HG03066 (cell line): ENCODE measurements around the gene EFNA1.
A peak's percentile ranks its signal among the peaks of the same experiment; 100 is the strongest.

ENCODE experiments used
- ATAC-seq: cut with Tn5 transposase; IDR thresholded peaks from one replicate; pipeline ENCODE4 v1.9.1; 2021; ENCODE audit warnings: low read depth; ENCODE audit not compliant: unreplicated experiment

EFNA1 gene

DNA sequence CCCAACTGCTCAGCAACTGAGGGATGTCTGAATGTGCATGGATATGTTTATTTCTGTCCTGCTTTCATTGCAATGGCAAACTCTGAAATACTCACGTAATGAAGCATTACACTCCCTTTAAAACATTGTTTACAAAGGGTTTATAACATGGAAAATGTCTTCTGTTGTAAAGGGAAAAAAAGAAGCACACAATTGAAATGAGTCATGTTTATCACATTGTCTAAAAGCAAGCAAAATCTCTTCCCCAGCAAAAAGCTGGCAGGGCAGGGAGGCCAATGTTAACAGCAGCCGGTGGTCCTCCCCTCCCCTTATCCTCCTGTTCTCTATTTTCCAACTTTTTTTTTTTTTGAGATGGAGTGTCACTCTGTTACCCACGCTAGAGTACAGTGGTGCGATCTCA is 3.9 kb upstream of the EFNA1 start:
- ATAC-seq: no peak

- ATAC-seq: no peak
These were observed 2.9 kb upstream of the EFNA1 start for GRCh38 chr1:155124503-155125463.

DNA sequence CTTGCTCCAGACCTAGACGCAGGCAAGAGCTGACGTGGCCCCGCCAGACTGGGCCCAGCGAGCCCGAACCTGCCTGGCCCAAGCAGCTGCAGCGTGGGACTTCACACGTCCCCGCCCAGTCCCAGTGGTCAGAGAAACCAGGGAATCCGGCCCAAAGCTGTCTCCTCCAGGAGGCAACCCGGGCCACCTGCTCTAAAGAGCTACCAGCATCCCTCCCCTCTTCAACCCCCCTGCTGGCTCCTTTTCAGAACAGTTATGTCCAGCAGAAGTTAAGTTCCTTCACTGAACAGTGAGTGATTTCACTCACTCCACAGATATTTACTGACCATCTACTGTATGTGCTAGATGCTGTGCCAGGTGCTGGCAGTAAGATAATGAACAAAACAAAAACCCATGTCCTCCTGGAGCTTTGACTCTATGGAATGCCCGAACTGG is 2.1 kb upstream of the EFNA1 start:
- ATAC-seq: no peak

GRCh38 chr1:155125946-155126555 is 1.6 kb upstream of the EFNA1 start:
- no peak for ATAC-seq

DNA sequence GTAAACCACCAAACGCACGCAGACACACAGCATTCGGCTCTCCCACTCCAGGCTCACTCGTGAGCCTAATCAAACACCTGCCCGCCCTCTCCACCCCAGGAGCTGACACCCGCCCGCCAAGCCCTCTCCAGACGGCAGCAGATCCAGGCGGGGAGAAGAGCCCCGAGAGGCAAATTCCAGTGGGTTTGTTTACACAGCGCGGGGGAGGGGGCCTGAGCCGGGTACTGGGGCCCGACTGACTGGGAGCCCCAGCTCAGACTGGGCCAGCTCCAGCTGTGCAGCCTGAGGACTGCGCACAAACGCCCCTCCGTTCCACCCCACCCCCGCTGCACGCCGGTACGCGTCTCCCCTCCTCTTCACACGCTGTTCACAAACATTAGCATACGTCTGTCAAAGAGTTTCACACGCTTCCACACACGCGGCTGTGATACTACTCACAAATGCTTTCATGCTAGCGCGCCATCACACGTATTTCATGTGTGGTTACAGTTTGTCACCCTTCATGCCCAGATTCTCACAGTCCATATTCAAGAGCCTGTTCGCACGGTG is 1.0 kb upstream of the EFNA1 start:
- no peak for ATAC-seq

- no peak for ATAC-seq
These were observed 485 bp downstream of the EFNA1 start for GRCh38 chr1:155127967-155128754.

GRCh38 chr1:155128755-155129473 is 1.2 kb downstream of the EFNA1 start:
- ATAC-seq: no peak

DNA sequence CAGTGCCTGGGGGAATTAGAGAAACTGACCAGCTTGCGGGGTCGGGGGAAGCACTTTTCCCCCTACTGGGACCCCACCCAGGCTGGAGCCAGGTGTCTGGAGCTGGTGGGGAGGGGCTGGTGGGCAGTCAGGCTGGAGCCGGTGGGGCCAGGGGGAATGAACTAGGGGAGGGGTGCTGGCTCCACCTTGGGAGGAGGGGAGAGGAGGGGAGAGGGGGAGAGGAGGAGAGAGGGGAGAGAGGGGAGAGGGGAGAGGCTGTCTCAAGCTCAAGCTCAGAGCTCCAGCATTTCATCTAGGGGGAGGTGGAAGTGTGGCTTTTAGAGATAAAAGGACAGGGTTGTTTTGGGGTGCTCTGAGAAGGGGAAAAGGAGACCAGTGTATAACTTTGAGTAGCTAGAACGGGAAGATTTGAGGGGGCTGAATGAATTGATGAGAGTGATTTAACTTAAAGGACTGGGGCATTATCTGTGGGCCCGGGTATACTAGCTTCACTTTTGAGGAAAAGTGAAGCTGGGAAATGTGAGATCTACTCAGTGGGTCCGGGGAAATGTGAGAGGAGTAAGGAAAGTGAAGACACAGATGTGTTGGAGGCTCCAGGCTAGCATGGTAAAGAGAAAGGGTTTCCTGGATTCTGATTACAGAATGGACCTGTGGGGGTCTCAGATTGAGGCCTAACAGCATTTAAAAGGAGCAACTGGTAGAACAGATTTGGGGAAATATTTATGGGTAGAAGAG is 2.8 kb downstream of the EFNA1 start:
- no peak for ATAC-seq

DNA sequence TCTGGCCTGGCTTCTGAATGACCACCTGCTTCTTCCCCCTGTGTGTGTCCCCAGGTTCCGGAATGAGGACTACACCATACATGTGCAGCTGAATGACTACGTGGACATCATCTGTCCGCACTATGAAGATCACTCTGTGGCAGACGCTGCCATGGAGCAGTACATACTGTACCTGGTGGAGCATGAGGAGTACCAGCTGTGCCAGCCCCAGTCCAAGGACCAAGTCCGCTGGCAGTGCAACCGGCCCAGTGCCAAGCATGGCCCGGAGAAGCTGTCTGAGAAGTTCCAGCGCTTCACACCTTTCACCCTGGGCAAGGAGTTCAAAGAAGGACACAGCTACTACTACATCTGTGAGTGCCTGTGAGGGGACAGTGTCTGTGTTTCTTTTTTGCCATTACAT is 3.6 kb downstream of the EFNA1 start:
- no peak for ATAC-seq

- ATAC-seq: no peak
These were observed 4.2 kb downstream of the EFNA1 start for GRCh38 chr1:155131856-155132255.

DNA sequence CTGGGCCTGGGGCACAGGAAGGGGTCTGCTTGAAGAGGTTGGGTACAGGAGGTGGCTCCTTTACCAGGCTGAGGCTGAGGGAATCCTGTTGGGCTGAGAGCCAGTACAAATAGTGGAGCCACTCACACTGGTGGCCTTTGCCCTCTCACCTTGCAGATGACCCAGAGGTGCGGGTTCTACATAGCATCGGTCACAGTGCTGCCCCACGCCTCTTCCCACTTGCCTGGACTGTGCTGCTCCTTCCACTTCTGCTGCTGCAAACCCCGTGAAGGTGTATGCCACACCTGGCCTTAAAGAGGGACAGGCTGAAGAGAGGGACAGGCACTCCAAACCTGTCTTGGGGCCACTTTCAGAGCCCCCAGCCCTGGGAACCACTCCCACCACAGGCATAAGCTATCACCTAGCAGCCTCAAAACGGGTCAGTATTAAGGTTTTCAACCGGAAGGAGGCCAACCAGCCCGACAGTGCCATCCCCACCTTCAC is 6.2 kb downstream of the EFNA1 start:
- ATAC-seq: no peak

- no peak for ATAC-seq
These were observed 6.6 kb downstream of the EFNA1 start for GRCh38 chr1:155134322-155134721.

- no peak for ATAC-seq
These were observed 7.3 kb downstream of the EFNA1 start for GRCh38 chr1:155134880-155135414.

GRCh38 chr1:155135415-155136028 is 7.8 kb downstream of the EFNA1 start, which contains the start of gene SLC50A1:
TSS of gene SLC50A1 (plus strand) at chr1:155135852. CDS start at chr1:155135912, 60 bp downstream.
- ATAC-seq: peak; percentile 74

GRCh38 chr1:155136748-155137147 is 9.1 kb downstream of the EFNA1 start:
- no peak for ATAC-seq

DNA sequence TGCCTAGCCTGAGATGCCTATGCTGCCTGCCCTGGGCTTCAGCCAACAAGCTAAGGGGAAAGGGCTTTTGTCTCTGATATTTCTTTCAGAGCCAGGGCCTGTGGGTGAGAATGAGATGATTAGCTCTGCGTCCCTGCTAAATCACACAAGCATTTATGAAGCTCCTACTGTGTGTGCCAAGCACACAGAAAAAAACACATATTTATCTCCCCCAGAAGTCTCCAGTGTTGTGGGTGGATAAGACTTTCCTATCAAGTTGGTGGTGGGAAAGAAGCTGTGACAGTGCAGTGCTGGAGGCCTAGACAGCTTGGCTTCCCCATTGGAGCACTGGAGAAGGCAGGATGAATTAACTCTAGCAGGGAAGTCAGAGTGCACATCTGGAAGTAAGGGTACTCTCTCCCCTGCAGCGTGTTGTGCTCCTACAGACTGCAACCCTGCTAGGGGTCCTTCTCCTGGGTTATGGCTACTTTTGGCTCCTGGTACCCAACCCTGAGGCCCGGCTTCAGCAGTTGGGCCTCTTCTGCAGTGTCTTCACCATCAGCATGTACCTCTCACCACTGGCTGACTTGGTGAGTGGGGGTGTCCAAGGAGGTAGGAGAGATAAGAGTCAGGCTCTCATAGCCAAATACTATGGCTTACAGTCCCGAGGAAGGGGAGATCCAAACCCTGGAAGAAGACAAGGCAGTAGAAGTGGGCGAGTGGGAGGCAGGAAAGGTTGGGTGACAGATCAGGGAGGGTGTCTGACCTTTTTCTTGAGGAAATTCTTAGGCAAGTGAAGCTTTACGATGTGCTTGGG is 9.7 kb downstream of the EFNA1 start:
- ATAC-seq: no peak

DNA sequence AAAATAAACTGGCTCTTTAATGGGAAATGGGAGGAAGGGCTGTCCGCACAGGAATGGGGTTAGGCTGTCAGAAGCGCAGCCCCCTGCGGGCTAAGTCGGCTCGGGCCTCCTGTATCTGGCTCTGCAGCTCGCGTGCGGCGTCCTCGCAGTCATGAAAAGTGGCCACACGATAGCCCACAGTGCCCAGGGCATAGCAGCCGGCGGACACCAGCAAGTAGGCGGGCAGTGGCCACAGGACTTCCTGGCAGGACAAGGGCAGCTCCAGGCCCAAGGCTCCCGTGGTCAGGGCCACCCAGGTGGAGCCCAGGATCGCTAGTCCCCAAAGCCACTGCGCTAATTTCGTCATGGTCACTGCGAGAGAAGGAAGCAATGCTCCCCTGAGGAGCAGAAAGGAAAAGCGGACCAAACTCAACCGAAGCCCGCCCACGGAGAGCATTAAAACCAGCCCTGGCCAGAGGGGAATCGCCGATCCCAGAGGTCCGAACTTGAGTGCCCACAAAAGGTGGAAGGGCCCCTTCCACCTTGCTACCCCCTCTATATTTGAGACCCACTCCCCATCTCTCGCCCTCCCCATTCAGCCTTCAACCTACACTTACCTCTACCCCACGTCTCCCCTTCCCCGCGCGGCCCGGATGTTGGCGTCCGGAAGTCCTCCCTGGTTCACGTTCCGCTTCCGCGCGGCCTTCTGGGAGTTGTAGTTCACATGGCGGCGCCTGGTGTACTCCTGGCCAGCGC is 12.4 kb downstream of the EFNA1 start, which contains the start of gene DPM3:
TSS of gene DPM3 (minus strand) at position 637 of the 735 bp plus-strand sequence. CDS start at position 346, 291 bp downstream.
- peak; percentile 73 for ATAC-seq
